NCI-H2227 (cell line): ENCODE data around the gene MTMR4.
"Not testable (repeated sequence)": the region's sequence is repeated elsewhere in the genome, so short reads cannot be mapped to it uniquely, and the experiment has no call there.

Source experiments
- DNase-seq: peaks from one replicate; lab custom pipeline; 2025; ENCODE audit not compliant: unreplicated experiment; lab: John Stamatoyannopoulos, UW

Gene MTMR4

GRCh38 chr17:58527306-58527705 lies 12.9 kb upstream of the MTMR4 start:
- DNase-seq: no peak

DNA sequence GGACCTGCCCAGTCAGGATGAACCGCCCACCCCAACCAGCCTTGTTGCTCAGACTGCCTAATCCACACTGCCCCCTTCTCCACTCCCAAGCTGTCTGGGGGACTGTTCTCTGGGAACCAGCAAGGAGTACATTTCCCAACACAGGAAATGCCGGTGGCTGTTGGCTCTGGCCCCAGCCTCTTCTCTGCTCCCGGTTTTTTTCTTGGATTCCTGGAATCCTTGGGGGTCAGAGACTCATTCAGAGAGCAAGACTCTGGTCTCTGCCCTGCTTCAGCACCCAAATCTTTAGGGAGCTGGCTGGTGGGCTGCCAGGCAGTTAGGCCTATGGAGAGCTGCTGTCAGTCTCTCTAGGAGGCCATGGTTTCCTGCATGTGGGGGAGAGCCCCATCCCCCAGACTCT lies 10.8 kb upstream of the MTMR4 start:
- no peak for DNase-seq

- no peak for DNase-seq
These were observed 7.2 kb upstream of the MTMR4 start for GRCh38 chr17:58521680-58522079.

GRCh38 chr17:58520843-58521430 lies 6.5 kb upstream of the MTMR4 start:
- no peak for DNase-seq

GRCh38 chr17:58517928-58518609 lies 3.6 kb upstream of the MTMR4 start:
- peak; percentile 100 for DNase-seq

DNA sequence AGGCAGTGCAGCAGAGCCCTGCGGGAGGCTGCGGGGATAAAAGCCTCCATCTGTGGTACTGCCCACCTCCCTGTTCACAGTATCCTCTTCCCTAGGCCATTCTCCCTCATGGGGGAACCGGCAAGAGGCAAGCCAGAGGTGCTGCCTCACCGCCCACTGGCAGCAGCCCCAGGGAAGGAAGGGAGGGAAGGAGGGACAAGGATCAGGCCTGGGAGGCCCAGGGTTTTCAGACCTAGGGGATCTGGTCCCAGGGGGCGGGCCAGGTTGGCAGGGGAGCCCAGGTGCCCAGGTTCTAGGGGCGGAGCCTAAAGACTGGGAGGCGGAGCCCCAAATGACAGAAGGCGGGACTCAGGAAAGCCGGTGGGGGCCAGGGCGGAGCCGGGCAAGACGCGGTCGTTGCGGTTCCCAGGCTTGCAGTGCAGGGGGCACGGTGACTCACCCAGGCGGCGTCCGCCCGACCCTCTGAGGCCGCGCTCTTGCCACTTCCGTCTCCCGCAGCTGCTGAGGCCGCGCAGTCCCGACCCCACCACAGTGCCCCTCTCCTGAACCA lies 3.0 kb upstream of the MTMR4 start:
- DNase-seq: no peak

- no peak for DNase-seq
These were observed 2.4 kb upstream of the MTMR4 start for GRCh38 chr17:58516644-58517377.

- no peak for DNase-seq
These were observed 848 bp upstream of the MTMR4 start for GRCh38 chr17:58515286-58515685.

- DNase-seq: no peak
These were observed 326 bp upstream of the MTMR4 start for GRCh38 chr17:58514770-58515157.

DNA sequence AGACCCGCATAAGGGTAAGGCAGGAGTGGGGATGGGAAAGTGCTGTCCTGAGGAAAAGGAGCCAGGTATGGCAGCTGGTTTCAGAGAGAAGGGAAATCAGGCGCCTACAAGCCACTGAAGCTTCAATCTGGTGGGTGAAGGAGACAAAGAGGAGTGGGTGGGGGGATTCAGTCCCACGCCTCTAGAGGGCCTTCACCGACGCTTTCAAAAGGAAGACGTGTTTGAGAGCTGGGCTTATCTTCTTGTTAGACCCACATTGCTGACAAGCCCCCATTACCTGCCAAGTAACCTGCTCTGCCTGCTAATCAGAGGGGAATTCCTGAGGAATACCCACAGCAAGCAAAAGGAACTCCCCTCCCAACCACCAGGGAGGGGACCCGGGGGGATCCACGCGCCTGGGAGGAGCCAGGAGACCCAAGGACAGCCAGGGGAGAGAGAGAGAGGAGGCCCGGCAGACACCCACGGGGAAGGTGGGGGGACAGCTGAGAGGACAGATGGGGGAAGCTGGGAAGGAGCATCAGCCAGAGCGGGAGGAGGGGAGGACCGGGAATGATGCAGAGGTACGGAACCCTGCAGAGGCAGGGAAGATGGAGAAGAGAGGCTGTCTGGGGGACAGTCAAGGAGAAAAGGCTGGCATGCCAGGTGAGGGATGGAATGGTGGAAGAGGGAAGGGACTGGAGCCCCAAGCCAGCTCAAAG lies 1.0 kb downstream of the MTMR4 start:
- peak; percentile 57 for DNase-seq

GRCh38 chr17:58510075-58510474 lies 4.4 kb downstream of the MTMR4 start:
- no peak for DNase-seq

GRCh38 chr17:58508341-58509067 lies 5.9 kb downstream of the MTMR4 start:
- no peak for DNase-seq

GRCh38 chr17:58507123-58507634 lies 7.3 kb downstream of the MTMR4 start:
- no peak for DNase-seq

DNA sequence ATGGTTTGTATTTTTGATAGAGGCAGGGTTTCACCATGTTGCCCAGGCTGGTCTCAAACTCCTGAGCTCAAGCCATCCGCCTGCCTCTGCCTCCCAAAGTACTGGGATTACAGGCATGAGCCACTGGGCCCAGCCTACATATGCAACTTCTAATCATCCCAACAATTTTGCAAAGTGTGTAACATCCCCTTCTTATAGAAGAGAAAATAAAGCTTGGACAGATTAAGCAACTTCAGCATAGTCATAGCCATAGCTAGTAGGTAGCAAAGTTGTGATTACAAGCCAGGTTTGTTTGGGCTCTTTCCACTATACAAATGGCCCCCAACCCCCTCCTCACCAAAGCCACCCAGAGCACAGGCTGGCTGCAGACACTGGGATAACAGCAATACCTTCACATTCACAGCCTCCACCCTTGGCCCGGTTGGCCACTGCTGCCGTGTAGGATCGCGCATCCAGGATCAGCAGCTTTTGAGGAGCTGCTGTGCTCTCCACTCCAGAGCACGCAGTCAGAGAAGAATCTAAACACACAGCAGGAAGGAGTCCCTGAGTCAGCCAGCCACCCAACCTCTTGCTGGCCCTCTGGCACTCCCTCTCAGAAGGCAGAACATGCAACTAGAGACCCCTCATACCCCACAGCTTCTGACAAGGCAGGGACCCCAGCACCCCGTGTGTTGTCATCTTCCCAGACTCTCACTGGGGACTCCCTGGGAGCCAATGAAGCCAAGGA lies 7.9 kb downstream of the MTMR4 start:
- no peak for DNase-seq

- DNase-seq: no peak
These were observed 9.5 kb downstream of the MTMR4 start for GRCh38 chr17:58504826-58505351.

GRCh38 chr17:58503866-58504265 lies 10.6 kb downstream of the MTMR4 start:
- DNase-seq: no peak

GRCh38 chr17:58503134-58503533 lies 11.3 kb downstream of the MTMR4 start:
- DNase-seq: not testable (repeated sequence)

DNA sequence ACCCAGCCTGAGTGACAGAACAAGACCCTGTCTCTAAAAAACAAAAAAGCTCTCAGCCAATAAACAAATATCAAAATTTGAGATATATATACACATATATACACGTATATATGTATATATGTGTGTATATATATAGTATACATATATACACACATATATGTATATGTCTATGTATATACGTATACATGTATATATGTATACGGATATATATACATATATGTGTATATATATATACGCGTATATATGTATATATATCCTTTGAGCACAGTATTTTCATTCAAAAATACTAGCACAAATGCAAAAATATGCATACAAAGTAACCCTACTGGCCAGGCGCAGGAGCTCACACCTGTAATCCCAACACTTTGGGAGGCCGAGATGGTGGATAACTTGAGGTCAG lies 13.0 kb downstream of the MTMR4 start:
- DNase-seq: no peak

- DNase-seq: no peak
These were observed 16.1 kb downstream of the MTMR4 start for GRCh38 chr17:58498177-58498828.
